IMR-90 (cell line): ENCODE results near the gene CUX1. TPM values are rescaled to one million over a fixed set of nuclear protein-coding genes. Genes with fewer than 3 reads are reported as not detected.

Experiments used
- ATAC-seq: fragments of 200-7000 bp; cut with Tn5 transposase; 2 replicates; pipeline ENCODE4 v1.9.1; 2020; ENCODE audit warnings: low read depth, mild to moderate bottlenecking, moderate library complexity
- BruUV-seq: library from RNA; stranded (reverse); fragments of 400-500 nt; replicated peaks from 2 replicates; lab custom pipeline; 2021; lab: Mats Ljungman, UMichigan
- CTCF ChIA-PET: fragments of 300-600 bp; formaldehyde crosslinking; extraction: SDS; loops from one replicate; lab custom pipeline; 2021; ENCODE audit warnings: antibody characterized with exemption; lab: Yijun Ruan, JAX
- POLR2A ChIA-PET: fragments of 300-600 bp; sonication (Branson Sonifier 250); formaldehyde crosslinking; loops from one replicate; lab custom pipeline; 2022; ENCODE audit warnings: antibody characterized with exemption; ENCODE audit not compliant: unreplicated experiment; lab: Charles Lee
- DNase-seq: peaks from one replicate; pipeline ENCODE4 v3.0.0; 2013
- H2AFZ ChIP-seq: replicated peaks from 2 replicates; pipeline ENCODE3; 2013; ENCODE audit warnings: low read length, mild to moderate bottlenecking; ENCODE audit not compliant: poor library complexity
- H2AK5ac ChIP-seq: 2 replicates; pipeline ENCODE4 v1.6.1; 2013; ENCODE audit warnings: low read depth, low read length, inconsistent platforms
- H2AK9ac ChIP-seq: replicated peaks from 2 replicates; pipeline ENCODE3; 2013; ENCODE audit warnings: mild to moderate bottlenecking, low read depth, low read length, moderate library complexity; ENCODE audit not compliant: poor library complexity
- H2BK120ac ChIP-seq: 2 replicates; pipeline ENCODE4 v1.6.1; 2013; ENCODE audit warnings: low read depth, low read length, inconsistent platforms
- H2BK15ac ChIP-seq: 3 replicates; pipeline ENCODE4 v1.6.1; 2013; ENCODE audit warnings: low read depth, low read length, inconsistent platforms
- H2BK20ac ChIP-seq: 2 replicates; pipeline ENCODE4 v1.6.1; 2013; ENCODE audit warnings: low read depth, mild to moderate bottlenecking, inconsistent platforms, low read length, moderate library complexity
- H2BK5ac ChIP-seq: 2 replicates; pipeline ENCODE4 v1.6.1; 2013; ENCODE audit warnings: mild to moderate bottlenecking, low read depth, low read length, inconsistent platforms; ENCODE audit not compliant: poor library complexity, severe bottlenecking
- H3K14ac ChIP-seq: replicated peaks from 2 replicates; pipeline ENCODE4 v1.6.1; 2013; ENCODE audit warnings: low read depth, low read length, inconsistent platforms
- H3K18ac ChIP-seq: 2 replicates; pipeline ENCODE4 v1.6.1; 2013; ENCODE audit warnings: low read depth, low read length, control low read depth
- H3K23ac ChIP-seq: 2 replicates; pipeline ENCODE4 v1.6.1; 2013; ENCODE audit warnings: low read depth, low read length, inconsistent platforms
- H3K27ac ChIP-seq: 2 replicates; pipeline ENCODE4 v1.5.1; 2013; ENCODE audit warnings: mild to moderate bottlenecking, control low read depth, low read length; ENCODE audit not compliant: insufficient read depth
- H3K27me3 ChIP-seq: 2 replicates; pipeline ENCODE4 v1.6.1; 2013; ENCODE audit warnings: low read length; ENCODE audit not compliant: control insufficient read depth, insufficient read depth
- H3K36me3 ChIP-seq: 2 replicates; pipeline ENCODE4 v1.6.1; 2013; ENCODE audit warnings: low read length, mixed read lengths; ENCODE audit not compliant: control insufficient read depth, insufficient read depth
- H3K4ac ChIP-seq: 2 replicates; pipeline ENCODE4 v1.6.1; 2013; ENCODE audit warnings: low read depth, low read length, inconsistent platforms
- H3K4me1 ChIP-seq: 2 replicates; pipeline ENCODE4 v1.6.1; 2013; ENCODE audit warnings: low read length, mixed read lengths; ENCODE audit not compliant: control insufficient read depth, insufficient read depth
- H3K4me2 ChIP-seq: 2 replicates; pipeline ENCODE4 v1.6.1; 2013; ENCODE audit warnings: low read depth, mild to moderate bottlenecking, control low read depth, low read length, moderate library complexity
- H3K4me3 ChIP-seq: 2 replicates; pipeline ENCODE4 v1.5.1; 2013; ENCODE audit warnings: low read depth, mild to moderate bottlenecking, control low read depth, low read length, moderate library complexity; ENCODE audit not compliant: insufficient read depth
- H3K56ac ChIP-seq: 2 replicates; pipeline ENCODE4 v1.6.1; 2013; ENCODE audit warnings: low read length, inconsistent platforms; ENCODE audit not compliant: insufficient read depth; ENCODE audit errors: extremely low read depth
- H3K79me1 ChIP-seq, 2 experiments: 2 replicates each; pipeline ENCODE4 v1.6.1; 2013; ENCODE audit warnings: low read length in 2 of 2, inconsistent platforms in 1 of 2, low read depth in 1 of 2
- H3K9ac ChIP-seq: 2 replicates; pipeline ENCODE4 v1.6.1; 2013; ENCODE audit warnings: low read depth, low read length, control low read depth
- H3K9me1 ChIP-seq: 2 replicates; pipeline ENCODE4 v1.6.1; 2013; ENCODE audit warnings: low read length, inconsistent platforms; ENCODE audit not compliant: insufficient read depth
- H3K9me3 ChIP-seq: 2 replicates; pipeline ENCODE4 v1.6.1; 2013; ENCODE audit warnings: low read length; ENCODE audit not compliant: control insufficient read depth, insufficient read depth
- H4K20me1 ChIP-seq: 2 replicates; pipeline ENCODE4 v1.6.1; 2013; ENCODE audit warnings: low read length, inconsistent platforms; ENCODE audit not compliant: insufficient read depth
- H4K5ac ChIP-seq: 2 replicates; pipeline ENCODE4 v1.6.1; 2013; ENCODE audit warnings: mild to moderate bottlenecking, low read depth, low read length, control low read depth
- H4K8ac ChIP-seq, 2 experiments: 2 replicates each; pipeline ENCODE4 v1.6.1; 2013; ENCODE audit warnings: low read depth in 2 of 2, low read length in 2 of 2, control low read depth in 1 of 2, inconsistent platforms in 1 of 2
- H4K91ac ChIP-seq: 2 replicates; pipeline ENCODE4 v1.6.1; 2013; ENCODE audit warnings: low read depth, low read length, inconsistent platforms; ENCODE audit not compliant: insufficient read depth
- CEBPB ChIP-seq: IDR thresholded peaks from 2 replicates; pipeline ENCODE4 v1.6.1; 2012; ENCODE audit warnings: low read depth, low read length, improper control_type of control experiment
- FOS ChIP-seq: fragments of 150-350 bp; IDR thresholded peaks from 2 replicates; pipeline ENCODE4 v1.6.1; 2016; ENCODE audit warnings: low read depth, low read length
- MAZ ChIP-seq: IDR thresholded peaks from 2 replicates; pipeline ENCODE4 v1.6.1; 2012; ENCODE audit warnings: low read depth, mild to moderate bottlenecking, low read length, improper control_type of control experiment, moderate library complexity, borderline replicate concordance
- MXI1 ChIP-seq: IDR thresholded peaks from 2 replicates; pipeline ENCODE4 v1.6.1; 2012; ENCODE audit warnings: low read depth, mild to moderate bottlenecking, low read length, moderate library complexity, borderline replicate concordance
- NFE2L2 ChIP-seq: fragments of 150-350 bp; IDR thresholded peaks from 2 replicates; pipeline ENCODE4 v1.6.1; 2016; ENCODE audit warnings: low read depth, mild to moderate bottlenecking, low read length
- RAD21 ChIP-seq: IDR thresholded peaks from 2 replicates; pipeline ENCODE4 v1.6.1; 2012; ENCODE audit warnings: low read length, improper control_type of control experiment
- RCOR1 ChIP-seq: IDR thresholded peaks from 2 replicates; pipeline ENCODE4 v1.6.1; 2012; ENCODE audit warnings: mild to moderate bottlenecking, low read length, improper control_type of control experiment; ENCODE audit not compliant: insufficient replicate concordance
- RFX5 ChIP-seq: IDR thresholded peaks from 2 replicates; pipeline ENCODE4 v1.8.0; 2012; ENCODE audit warnings: low read depth, mild to moderate bottlenecking, low read length, moderate library complexity
- SMC3 ChIP-seq: fragments of 150-350 bp; IDR thresholded peaks from 2 replicates; pipeline ENCODE4 v1.6.1; 2016; ENCODE audit warnings: low read depth, mild to moderate bottlenecking, antibody characterized with exemption, low read length, moderate library complexity
- WGBS, 2 experiments: methylation state at CpG; one replicate each; pipeline versions ENCODE4 v1.1.5 to v1.1.7; 2013; ENCODE audit warnings: missing lambda C conversion rate in 2 of 2; ENCODE audit not compliant: insufficient read length in 1 of 2; ENCODE audit errors: extremely low coverage in 2 of 2; 5-methylcytosine and 5-hydroxymethylcytosine counted together
- dilution Hi-C: fragments of 300-500 bp; cut with HindIII; formaldehyde crosslinking; loops from one replicate; pipeline ENCODE4 v1.14.3; 2018; ENCODE audit warnings: low sequenced_read_pairs; ENCODE audit not compliant: unreplicated experiment
- in situ Hi-C: fragments of 300-500 bp; cut with MboI; formaldehyde crosslinking; loops from 3 replicates; pipeline ENCODE4 v1.14.3; 2019; ENCODE audit warnings: low sequenced_read_pairs, inconsistent platforms, mixed read lengths
- intact Hi-C: fragments of 100-400 bp; cut with micrococcal nuclease; formaldehyde crosslinking; loops from 2 replicates; pipeline ENCODE4 v1.10.0; 2022
- polyA plus RNA-seq, 3 experiments: library from polyadenylated mRNA; depleted of rRNA; stranded (reverse); fragments of >200 nt; gene quantifications; 2 replicates each; pipeline ENCODE4 v1.2.3, GENCODE V29; 2012; ENCODE audit warnings: low replicate concordance in 1 of 3
- total RNA-seq: library from RNA; depleted of rRNA; stranded (reverse); fragments of >200 nt; gene quantifications from 2 replicates; pipeline ENCODE4 v1.2.3, GENCODE V29; 2012
- TF ChIP-seq, protein P1 (sequence below): fragments of 150-350 bp; IDR thresholded peaks from 2 replicates; pipeline ENCODE4 v1.6.1; 2017; ENCODE audit warnings: mild to moderate bottlenecking, antibody characterized with exemption, low read length, low read depth

The CUX1 gene
- total and polyA plus RNA-seq, 2 of the 4 experiments (the other 2 are of a cell fraction), result 19.7 to 46.4 TPM

DNA sequence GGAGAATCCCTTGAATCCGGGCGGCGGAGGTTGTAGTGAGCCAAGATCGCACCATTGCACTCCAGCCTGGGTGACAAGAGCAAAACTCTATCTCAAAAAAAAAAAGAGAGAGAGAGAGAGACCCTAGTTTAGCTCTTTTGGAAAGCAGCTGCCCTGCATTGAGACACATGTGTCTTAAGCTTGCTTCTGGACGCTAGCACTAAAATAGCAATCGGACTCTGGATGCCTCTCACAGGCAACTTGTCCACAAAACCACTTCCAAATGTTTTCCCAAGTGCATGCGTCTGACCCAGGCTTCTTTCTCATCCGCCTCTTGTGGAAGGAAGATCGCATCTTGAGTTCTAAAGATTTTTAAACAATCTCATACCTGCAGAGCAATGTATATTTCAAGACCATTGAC is 182.7 kb downstream of the CUX1 start:
- Histone ChIP-seq H3K18ac (no peak overlapping the region), H3K27ac (no peak overlapping the region), H3K4me1 (peaks cover 10% of the 10 kb centered on the region), H4K20me1 (peaks cover 26% of the 10 kb centered on the region), H3K36me3 (no peaks in the 10 kb centered on the region), H4K8ac (no peak overlapping the region), H3K9me3 (no peaks in the 10 kb centered on the region), H3K9ac (no peak overlapping the region), H2BK5ac (no peak overlapping the region), H2AK9ac (no peak overlapping the region), H3K23ac (no peak overlapping the region), H3K4ac (no peak overlapping the region), H2BK20ac (no peak overlapping the region), H3K9me1 (peaks cover 19% of the 10 kb centered on the region), H3K79me1 (peaks cover 32 to 53% of the 10 kb centered on the region in 2 experiments), H2BK15ac (no peak overlapping the region), H2BK120ac (no peak overlapping the region), H3K4me3 (no peak overlapping the region), H2AFZ (no peak overlapping the region), H3K14ac (no peak overlapping the region), H3K4me2 (no peak overlapping the region), H4K5ac (no peak overlapping the region), H3K56ac (no peak overlapping the region), H3K27me3 (no peaks in the 10 kb centered on the region), H2AK5ac (no peak overlapping the region), H4K91ac (no peak overlapping the region)
- no TSS peak for BruUV-seq
- 92% methylated on average over 2 of the region's 9 CpGs; no CpG with 5 or more reads in 1 of the 2 experiments for WGBS, 2 experiments
- in situ Hi-C loops (no loop called here), dilution Hi-C loops (no loop called here), intact Hi-C loops (no loop called here)
- ATAC-seq, result no peak
- TF ChIP-seq MXI1, result no peak
- no peak for TF ChIP-seq RAD21
- TF ChIP-seq, protein P1, sequence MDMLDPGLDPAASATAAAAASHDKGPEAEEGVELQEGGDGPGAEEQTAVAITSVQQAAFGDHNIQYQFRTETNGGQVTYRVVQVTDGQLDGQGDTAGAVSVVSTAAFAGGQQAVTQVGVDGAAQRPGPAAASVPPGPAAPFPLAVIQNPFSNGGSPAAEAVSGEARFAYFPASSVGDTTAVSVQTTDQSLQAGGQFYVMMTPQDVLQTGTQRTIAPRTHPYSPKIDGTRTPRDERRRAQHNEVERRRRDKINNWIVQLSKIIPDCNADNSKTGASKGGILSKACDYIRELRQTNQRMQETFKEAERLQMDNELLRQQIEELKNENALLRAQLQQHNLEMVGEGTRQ, result no peak
- TF ChIP-seq SMC3, result no peak
- no peak for TF ChIP-seq RCOR1
- no peak for TF ChIP-seq RFX5
- no peak for TF ChIP-seq CEBPB
- TF ChIP-seq FOS, result no peak
- TF ChIP-seq NFE2L2, result no peak
- no peak for TF ChIP-seq MAZ
- DNase-seq, result no peak
- CTCF ChIA-PET, result no interaction called here
- POLR2A ChIA-PET, result no interaction called here
